ENCODE results near the gene TMEM250. TPM values are rescaled to one million over a fixed set of nuclear protein-coding genes. Genes with fewer than 3 reads are reported as not detected.

Gene TMEM250
- total and polyA plus RNA-seq, 9 of the 15 experiments (the other 6 are each of a cell fraction or from before 2014, with no cell fraction given), result 0.32 to 44.6 (median 12.2) TPM

- Histone ChIP-seq H3K9me3 (replicated peaks; ENCODE audit: control insufficient read depth, insufficient read depth, low read depth, low read length) (no peaks in the 10 kb centered on the region), H3K36me3 (ENCODE audit: control insufficient read depth, insufficient read depth, low read length) (peaks cover 31% of the 10 kb centered on the region; the same call in 2 of the 3 replicates), H3K79me2 (ENCODE audit: control insufficient read depth, insufficient read depth, low read length) (peaks cover 95% of the 10 kb centered on the region), H2AFZ (ENCODE audit: low read depth, low read length) (no peak overlapping the region), H3K9me1 (ENCODE audit: control insufficient read depth, insufficient read depth, low read length) (no peaks in the 10 kb centered on the region), H3K27ac (ENCODE audit: extremely low read depth, low read depth, low read length) (no peak overlapping the region), H3K4me1 (replicated peaks in 1 of 2; ENCODE audit: control insufficient read depth in 2 of 2, insufficient read depth in 2 of 2, low read length in 2 of 2) (peaks cover 14 to 86% of the 10 kb centered on the region in 2 experiments; a peak in 4 of 5 replicates), H3K4me2 (ENCODE audit: insufficient read depth, low read length) (no peak overlapping the region), H4K20me1 (replicated peaks; ENCODE audit: control insufficient read depth, insufficient read depth, low read length) (peaks cover 38% of the 10 kb centered on the region; the same call in 1 of the 2 replicates), H3K9ac (ENCODE audit: insufficient read depth in 1 of 2, low read depth in 2 of 2, low read length in 2 of 2) (peak overlapping the region in 1 of 2 experiments; percentile 98; a peak in 2 of 4 replicates), H3K4me3 (no peak overlapping the region), H3K27me3 (ENCODE audit: control insufficient read depth in 2 of 2, insufficient read depth in 2 of 2, low read length in 2 of 2) (no peaks in the 10 kb centered on the region)
- POLR2A ChIA-PET, result interaction anchor here (0.6 to 0.7 kb wide), 2 partner anchors 18 to 271 kb away, joined by 3 read pairs; no protein-coding TSS in a partner anchor
- TF ChIP-seq LEF1 (IDR thresholded peaks at IDR 0.05), result no peak
- no peak for TF ChIP-seq KDM5B (IDR thresholded peaks at IDR 0.05; ENCODE audit: insufficient replicate concordance, low read depth, low read length)
- no peak for TF ChIP-seq EP400 (IDR thresholded peaks at IDR 0.05)
- no peak for TF ChIP-seq NFE2 (IDR thresholded peaks at IDR 0.05; ENCODE audit: low read depth)
- TF ChIP-seq ZKSCAN3 (CRISPR knock-in tag; IDR thresholded peaks at IDR 0.05), result no peak
- TF ChIP-seq, protein P1, sequence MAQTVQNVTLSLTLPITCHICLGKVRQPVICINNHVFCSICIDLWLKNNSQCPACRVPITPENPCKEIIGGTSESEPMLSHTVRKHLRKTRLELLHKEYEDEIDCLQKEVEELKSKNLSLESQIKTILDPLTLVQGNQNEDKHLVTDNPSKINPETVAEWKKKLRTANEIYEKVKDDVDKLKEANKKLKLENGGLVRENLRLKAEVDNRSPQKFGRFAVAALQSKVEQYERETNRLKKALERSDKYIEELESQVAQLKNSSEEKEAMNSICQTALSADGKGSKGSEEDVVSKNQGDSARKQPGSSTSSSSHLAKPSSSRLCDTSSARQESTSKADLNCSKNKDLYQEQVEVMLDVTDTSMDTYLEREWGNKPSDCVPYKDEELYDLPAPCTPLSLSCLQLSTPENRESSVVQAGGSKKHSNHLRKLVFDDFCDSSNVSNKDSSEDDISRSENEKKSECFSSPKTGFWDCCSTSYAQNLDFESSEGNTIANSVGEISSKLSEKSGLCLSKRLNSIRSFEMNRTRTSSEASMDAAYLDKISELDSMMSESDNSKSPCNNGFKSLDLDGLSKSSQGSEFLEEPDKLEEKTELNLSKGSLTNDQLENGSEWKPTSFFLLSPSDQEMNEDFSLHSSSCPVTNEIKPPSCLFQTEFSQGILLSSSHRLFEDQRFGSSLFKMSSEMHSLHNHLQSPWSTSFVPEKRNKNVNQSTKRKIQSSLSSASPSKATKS (CRISPR knock-in tag; IDR thresholded peaks at IDR 0.05), result no peak
- no peak for TF ChIP-seq PTBP1 (IDR thresholded peaks at IDR 0.05; ENCODE audit: low read depth, low read length)
- TF ChIP-seq BRF2 (IDR thresholded peaks at IDR 0.05; ENCODE audit: borderline replicate concordance, insufficient read depth, insufficient read length), result no peak
- TF ChIP-seq ZNF561 (CRISPR knock-in tag; conservative IDR thresholded peaks at IDR 0.05), result no peak
- no peak for TF ChIP-seq ZKSCAN8 (CRISPR knock-in tag; IDR thresholded peaks at IDR 0.05)
- TF ChIP-seq CBFB (CRISPR knock-in tag; IDR thresholded peaks at IDR 0.05), result no peak
- no peak for TF ChIP-seq ARHGAP35 (IDR thresholded peaks at IDR 0.05; ENCODE audit: partially characterized antibody)
- TF ChIP-seq JUN (IDR thresholded peaks at IDR 0.05; ENCODE audit: borderline replicate concordance, low read depth, low read length), result no peak
- no peak for TF ChIP-seq JUN (CRISPR knock-in tag; IDR thresholded peaks at IDR 0.05; ENCODE audit: borderline replicate concordance)
- no peak for TF ChIP-seq NELFE (IDR thresholded peaks at IDR 0.05; ENCODE audit: insufficient read depth, insufficient read length)
- TF ChIP-seq BRF1 (IDR thresholded peaks at IDR 0.05; ENCODE audit: borderline replicate concordance, extremely low read depth, insufficient read length), result no peak
- no peak for TF ChIP-seq RB1 (IDR thresholded peaks at IDR 0.05; ENCODE audit: low read depth)
- DNase-seq (ENCODE audit: extremely low read depth in 1 of 4, low spot score in 3 of 4) (no peak), ATAC-seq (no peak), FAIRE-seq (no peak)
- 86% methylated on average over 9 of the region's 9 CpGs for WGBS (ENCODE audit: insufficient coverage, low coverage, missing lambda C conversion rate)
- no TSS peak for BruUV-seq (replicated peaks)
- CTCF ChIA-PET (ENCODE audit: low intra/inter-chr PET ratio), result interaction anchor here (1.0 to 2.4 kb wide), 2 partner anchors 33 to 123 kb away, joined by 4 to 44 read pairs; no protein-coding TSS in a partner anchor
- in situ Hi-C loops (cut with MboI) (no loop called here), intact Hi-C loops (cut with micrococcal nuclease) (loop anchor here (10.0 kb wide), 1 partner anchor 125 kb away; the partner anchor contains the start of gene UBAC1)
Observed at GRCh38 chr9:136090056-136090735, 28.5 kb downstream of the TMEM250 start.
